ENCODE data around the gene MOBP.
A peak's percentile ranks its signal among the peaks of the same experiment; 100 is the strongest.

MOBP gene

GRCh38 chr3:39440316-39440715, 27.2 kb upstream of the MOBP start:
- no peak overlapping the region for H3K27ac ChIP-seq
- TF ChIP-seq CTCF (conservative IDR thresholded peaks at IDR 0.05): no peak

- H3K27ac ChIP-seq: no peak overlapping the region
- TF ChIP-seq CTCF (conservative IDR thresholded peaks at IDR 0.05): 0 out of 2 replicates have a peak, but pooled peaks have one; percentile 6
These were observed 23.9 kb upstream of the MOBP start for GRCh38 chr3:39443530-39443929.

- H3K27ac ChIP-seq: no peak overlapping the region
- TF ChIP-seq CTCF (conservative IDR thresholded peaks at IDR 0.05): no peak
These were observed 21.6 kb upstream of the MOBP start for GRCh38 chr3:39445927-39446326.

- H3K27ac ChIP-seq: no peak overlapping the region
- TF ChIP-seq CTCF (conservative IDR thresholded peaks at IDR 0.05): no peak
These were observed 21.0 kb upstream of the MOBP start for GRCh38 chr3:39446444-39446843.

GRCh38 chr3:39447637-39448483, 19.6 kb upstream of the MOBP start:
- peak; percentile 95 for TF ChIP-seq CTCF (conservative IDR thresholded peaks at IDR 0.05)
- peak overlapping the region; percentile 67 for H3K27ac ChIP-seq

- H3K27ac ChIP-seq: peak overlapping the region; percentile 67
- TF ChIP-seq CTCF (conservative IDR thresholded peaks at IDR 0.05): no peak
These were observed 18.8 kb upstream of the MOBP start for GRCh38 chr3:39448506-39449233.

GRCh38 chr3:39449796-39450195, 17.7 kb upstream of the MOBP start:
- H3K27ac ChIP-seq: no peak overlapping the region
- no peak for TF ChIP-seq CTCF (conservative IDR thresholded peaks at IDR 0.05)

All from VCaP (cell line).